SIG-M5 (cell line): ENCODE results near the gene FBXO42.

Experiments used
- DNase-seq: peaks from one replicate; lab custom pipeline; 2025; lab: John Stamatoyannopoulos, UW

FBXO42 gene

GRCh38 chr1:16204216-16204615, 148.1 kb downstream of the FBXO42 start:
- DNase-seq: no peak

GRCh38 chr1:16203550-16203949, 148.7 kb downstream of the FBXO42 start:
- DNase-seq: no peak

GRCh38 chr1:16202281-16203210, 149.7 kb downstream of the FBXO42 start:
- DNase-seq: no peak

GRCh38 chr1:16199700-16200099, 152.6 kb downstream of the FBXO42 start:
- no peak for DNase-seq

- no peak for DNase-seq
Measured at GRCh38 chr1:16199157-16199501, 153.2 kb downstream of the FBXO42 start.

- no peak for DNase-seq
Measured at GRCh38 chr1:16198444-16199156, 153.7 kb downstream of the FBXO42 start.

- DNase-seq: no peak
Measured at GRCh38 chr1:16196874-16197273, 155.4 kb downstream of the FBXO42 start.
